MM.1S (cell line): ENCODE results near the gene SLC1A2.

Source experiments
- DNase-seq: peaks from one replicate; pipeline ENCODE4 v3.0.0-alpha.2; 2015
- H2AFZ ChIP-seq: fragments of 300-600 bp; sonication (generic); 2 replicates; pipeline ENCODE4 v1.6.0; 2016; ENCODE audit warnings: antibody characterized with exemption, low read length
- H3F3A ChIP-seq: fragments of 300-600 bp; sonication (generic); 2 replicates; pipeline ENCODE4 v1.6.1; 2016; ENCODE audit warnings: mild to moderate bottlenecking, antibody characterized with exemption, low read length, moderate library complexity, mixed read lengths; ENCODE audit not compliant: insufficient read depth
- H3K27ac ChIP-seq: fragments of 300-600 bp; sonication (generic); 2 replicates; pipeline ENCODE4 v1.5.1; 2016; ENCODE audit warnings: mild to moderate bottlenecking, low read length
- H3K27me3 ChIP-seq: fragments of 300-600 bp; sonication (generic); replicated peaks from 2 replicates; pipeline ENCODE4 v1.6.0; 2016; ENCODE audit warnings: low read length; ENCODE audit not compliant: insufficient read depth
- H3K36me3 ChIP-seq: fragments of 300-600 bp; sonication (generic); replicated peaks from 2 replicates; pipeline ENCODE4 v1.6.1; 2016; ENCODE audit warnings: mild to moderate bottlenecking, low read length, mixed read lengths; ENCODE audit not compliant: insufficient read depth
- H3K4me1 ChIP-seq: fragments of 300-600 bp; sonication (generic); 2 replicates; pipeline ENCODE4 v1.6.1; 2016; ENCODE audit warnings: low read length, mixed read lengths
- H3K4me2 ChIP-seq: fragments of 300-600 bp; sonication (generic); 2 replicates; pipeline ENCODE4 v1.6.0; 2016; ENCODE audit warnings: low read depth, low read length
- H3K4me3 ChIP-seq: fragments of 300-600 bp; sonication (generic); 2 replicates; pipeline ENCODE4 v1.5.1; 2016; ENCODE audit warnings: low read length, mixed read lengths
- H3K79me2 ChIP-seq: fragments of 300-600 bp; sonication (generic); 2 replicates; pipeline ENCODE4 v1.6.1; 2016; ENCODE audit warnings: mixed run types, low read length, mixed read lengths
- H3K9ac ChIP-seq: fragments of 300-600 bp; sonication (generic); 2 replicates; pipeline ENCODE4 v1.6.1; 2016; ENCODE audit warnings: low read length, mixed read lengths
- H3K9me2 ChIP-seq: fragments of 300-600 bp; sonication (generic); replicated peaks from 2 replicates; pipeline ENCODE4 v1.6.1; 2016; ENCODE audit warnings: mild to moderate bottlenecking, low read length, mixed read lengths; ENCODE audit not compliant: insufficient read depth
- H3K9me3 ChIP-seq: fragments of 300-600 bp; sonication (generic); replicated peaks from 2 replicates; pipeline ENCODE4 v1.6.1; 2016; ENCODE audit warnings: mild to moderate bottlenecking, low read length, mixed read lengths; ENCODE audit not compliant: insufficient read depth
- H4K20me1 ChIP-seq: fragments of 300-600 bp; sonication (generic); 2 replicates; pipeline ENCODE4 v1.6.1; 2016; ENCODE audit warnings: mild to moderate bottlenecking, low read length, moderate library complexity, mixed read lengths; ENCODE audit not compliant: insufficient read depth
- EZH2 ChIP-seq: fragments of 300-600 bp; sonication (generic); optimal IDR thresholded peaks from 2 replicates; pipeline ENCODE3; 2017; ENCODE audit warnings: low read depth, mild to moderate bottlenecking, antibody characterized with exemption, low read length, mixed read lengths
- EZH2phosphoT487 ChIP-seq: fragments of 300-600 bp; sonication (generic); IDR thresholded peaks from 2 replicates; pipeline ENCODE4 v1.6.1; 2018; ENCODE audit warnings: antibody characterized with exemption, low read length
- TF ChIP-seq, protein P1 (sequence below): fragments of 300-600 bp; sonication (generic); IDR thresholded peaks from 2 replicates; pipeline ENCODE4 v1.5.1; 2016; ENCODE audit warnings: antibody characterized with exemption, low read length, mixed read lengths

SLC1A2 gene

DNA sequence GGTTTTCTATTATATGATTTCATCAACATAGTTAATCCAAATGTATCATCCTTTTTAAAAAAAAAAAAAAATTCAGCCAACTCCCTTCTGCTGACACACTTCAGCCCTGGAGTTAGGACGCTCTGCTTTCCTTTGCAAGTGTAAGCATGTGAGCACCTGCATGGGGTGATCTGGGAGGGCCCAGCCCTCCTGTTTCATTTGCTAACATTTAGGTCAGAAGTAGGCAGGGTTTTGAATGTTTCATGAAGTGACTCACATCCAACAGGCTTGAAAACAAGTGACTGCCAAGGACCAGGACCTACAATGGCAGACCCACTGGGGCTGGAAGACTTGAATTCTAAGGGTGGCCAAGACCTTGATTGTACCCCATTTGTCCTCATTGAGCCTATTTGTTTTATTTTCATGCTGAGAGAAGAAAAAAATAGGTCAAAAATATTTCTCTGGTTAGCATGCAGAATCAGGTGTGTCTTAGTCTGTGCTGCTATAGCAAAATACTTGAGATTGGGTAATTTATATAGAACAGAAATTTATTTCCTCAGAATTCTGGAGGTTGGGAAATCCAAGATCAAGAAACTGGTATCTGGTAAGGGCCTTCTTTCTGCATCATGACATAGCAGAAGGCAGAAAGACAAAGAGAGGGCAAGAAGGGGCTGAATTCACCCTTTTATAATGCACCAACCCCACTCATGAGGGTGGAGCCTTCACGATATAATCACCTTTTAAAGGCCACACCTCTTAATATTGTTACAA lies 142.8 kb downstream of the SLC1A2 start:
- no peaks in the 10 kb centered on the region for H3K9me2 ChIP-seq
- peaks cover 13% of the 10 kb centered on the region for H3F3A ChIP-seq
- TF ChIP-seq EZH2phosphoT487, result no peak
- no peak for TF ChIP-seq EZH2
- TF ChIP-seq, protein P1, sequence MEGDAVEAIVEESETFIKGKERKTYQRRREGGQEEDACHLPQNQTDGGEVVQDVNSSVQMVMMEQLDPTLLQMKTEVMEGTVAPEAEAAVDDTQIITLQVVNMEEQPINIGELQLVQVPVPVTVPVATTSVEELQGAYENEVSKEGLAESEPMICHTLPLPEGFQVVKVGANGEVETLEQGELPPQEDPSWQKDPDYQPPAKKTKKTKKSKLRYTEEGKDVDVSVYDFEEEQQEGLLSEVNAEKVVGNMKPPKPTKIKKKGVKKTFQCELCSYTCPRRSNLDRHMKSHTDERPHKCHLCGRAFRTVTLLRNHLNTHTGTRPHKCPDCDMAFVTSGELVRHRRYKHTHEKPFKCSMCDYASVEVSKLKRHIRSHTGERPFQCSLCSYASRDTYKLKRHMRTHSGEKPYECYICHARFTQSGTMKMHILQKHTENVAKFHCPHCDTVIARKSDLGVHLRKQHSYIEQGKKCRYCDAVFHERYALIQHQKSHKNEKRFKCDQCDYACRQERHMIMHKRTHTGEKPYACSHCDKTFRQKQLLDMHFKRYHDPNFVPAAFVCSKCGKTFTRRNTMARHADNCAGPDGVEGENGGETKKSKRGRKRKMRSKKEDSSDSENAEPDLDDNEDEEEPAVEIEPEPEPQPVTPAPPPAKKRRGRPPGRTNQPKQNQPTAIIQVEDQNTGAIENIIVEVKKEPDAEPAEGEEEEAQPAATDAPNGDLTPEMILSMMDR, result no peak
- peaks cover 19% of the 10 kb centered on the region for H3K4me1 ChIP-seq
- H3K4me2 ChIP-seq, result no peak overlapping the region
- H3K27me3 ChIP-seq, result no peaks in the 10 kb centered on the region
- no peaks in the 10 kb centered on the region for H4K20me1 ChIP-seq
- no peak overlapping the region; the same call in 1 of the 2 replicates for H3K27ac ChIP-seq
- DNase-seq, result peak; percentile 39
- no peaks in the 10 kb centered on the region for H3K36me3 ChIP-seq
- no peaks in the 10 kb centered on the region for H3K79me2 ChIP-seq
- no peak overlapping the region for H2AFZ ChIP-seq
- no peak overlapping the region for H3K9ac ChIP-seq
- H3K9me3 ChIP-seq, result no peaks in the 10 kb centered on the region
- no peak overlapping the region for H3K4me3 ChIP-seq

DNA sequence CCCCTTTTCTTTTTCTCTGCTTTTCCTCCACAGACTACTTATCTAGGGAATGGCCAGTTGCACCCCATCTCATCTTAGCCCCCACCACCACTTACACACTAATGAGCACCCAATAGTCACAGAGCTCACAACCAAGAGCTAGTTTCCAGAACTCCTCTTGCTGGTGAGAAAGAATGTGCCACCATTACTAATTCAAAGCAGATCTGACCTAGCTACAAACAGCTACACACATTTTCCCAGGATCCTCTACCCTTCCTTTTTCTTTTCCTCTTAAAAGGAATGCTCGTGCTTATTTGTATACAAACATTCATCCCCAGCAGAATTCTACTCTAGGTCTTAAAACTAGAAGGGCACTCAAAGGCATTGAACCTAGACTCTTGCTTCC lies 143.6 kb downstream of the SLC1A2 start:
- Histone ChIP-seq H3F3A (peaks cover 13% of the 10 kb centered on the region), H3K27ac (no peak overlapping the region), H3K4me3 (no peak overlapping the region), H3K9ac (no peak overlapping the region), H3K4me2 (no peak overlapping the region), H3K79me2 (no peaks in the 10 kb centered on the region), H2AFZ (no peak overlapping the region), H3K27me3 (no peaks in the 10 kb centered on the region), H3K9me3 (no peaks in the 10 kb centered on the region), H4K20me1 (no peaks in the 10 kb centered on the region), H3K36me3 (no peaks in the 10 kb centered on the region), H3K9me2 (no peaks in the 10 kb centered on the region), H3K4me1 (peaks cover 19% of the 10 kb centered on the region)
- DNase-seq, result no peak
- TF ChIP-seq EZH2, result no peak
- TF ChIP-seq, protein P1, result no peak
- no peak for TF ChIP-seq EZH2phosphoT487

DNA sequence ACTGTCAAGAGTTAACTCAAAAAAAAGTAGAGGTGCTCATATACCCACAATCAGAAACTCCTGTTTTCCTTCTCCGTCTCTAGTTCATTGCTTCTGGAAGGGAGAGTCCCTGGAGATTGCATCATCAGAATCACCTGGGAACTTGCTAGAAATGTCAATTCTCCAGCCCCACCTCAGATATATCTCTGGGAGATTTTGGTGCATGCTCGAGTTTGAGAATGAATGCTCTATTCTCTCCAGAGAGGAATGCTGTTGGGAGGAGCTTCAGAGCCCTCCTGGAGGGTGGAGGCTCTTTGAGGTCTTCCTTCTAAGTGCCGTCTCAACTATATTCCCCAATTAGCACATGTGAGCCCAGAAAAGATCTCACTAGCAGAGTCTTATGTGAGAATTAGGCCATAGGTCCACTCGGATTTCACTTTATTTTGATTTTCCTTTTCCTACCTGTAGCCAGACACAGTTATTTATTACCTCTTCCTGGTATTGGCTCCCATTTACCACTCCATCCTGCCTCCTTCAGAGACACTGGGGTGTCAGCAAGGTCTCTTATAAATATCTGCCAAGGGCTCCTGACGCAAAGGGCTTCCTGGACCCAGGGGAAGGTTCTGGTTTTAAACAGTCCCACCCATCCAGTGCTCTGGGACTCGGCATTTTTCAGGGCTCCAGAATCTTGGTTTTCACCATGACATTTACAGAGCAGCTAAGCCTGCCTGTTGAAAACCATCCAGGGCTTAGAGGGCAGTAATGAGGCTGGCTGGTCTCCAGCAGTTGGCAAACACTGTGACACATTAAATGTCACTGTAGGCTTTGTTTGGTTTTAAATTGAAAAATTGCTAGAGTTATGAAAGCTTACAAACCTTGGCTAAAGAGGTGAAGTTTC lies 144.2 kb downstream of the SLC1A2 start:
- H3K4me1 ChIP-seq, result peaks cover 19% of the 10 kb centered on the region
- H3K4me2 ChIP-seq, result no peak overlapping the region
- H3K36me3 ChIP-seq, result no peaks in the 10 kb centered on the region
- H3K79me2 ChIP-seq, result no peaks in the 10 kb centered on the region
- no peaks in the 10 kb centered on the region for H3K27me3 ChIP-seq
- no peak overlapping the region for H3K4me3 ChIP-seq
- H4K20me1 ChIP-seq, result no peaks in the 10 kb centered on the region
- no peak overlapping the region for H2AFZ ChIP-seq
- peaks cover 13% of the 10 kb centered on the region for H3F3A ChIP-seq
- TF ChIP-seq, protein P1, result no peak
- TF ChIP-seq EZH2, result no peak
- no peak for TF ChIP-seq EZH2phosphoT487
- H3K9me3 ChIP-seq, result no peaks in the 10 kb centered on the region
- no peak overlapping the region for H3K27ac ChIP-seq
- no peak overlapping the region for H3K9ac ChIP-seq
- H3K9me2 ChIP-seq, result no peaks in the 10 kb centered on the region
- no peak for DNase-seq
